ENCODE measurements around the gene DTHD1.

DTHD1 gene

DNA sequence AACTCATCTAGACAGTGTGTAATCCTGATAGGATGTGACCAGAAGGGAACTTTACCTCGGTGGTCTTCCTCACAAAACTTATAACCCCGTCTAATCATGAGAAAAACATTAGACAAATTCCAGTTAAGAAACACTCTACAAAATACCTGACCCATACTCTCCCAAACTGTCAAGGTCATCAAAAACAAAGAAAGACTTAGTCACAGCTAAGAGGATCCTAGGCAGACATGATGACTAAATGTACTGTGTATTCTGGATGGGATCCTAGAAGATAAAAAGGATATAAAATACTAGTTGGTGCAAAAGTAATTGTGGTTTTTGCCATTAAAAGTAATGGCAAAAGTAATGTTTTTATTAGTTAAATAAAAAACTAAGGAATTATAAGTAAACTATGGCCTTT, 81.6 kb downstream of the DTHD1 start:
- H3K4me3 ChIP-seq (ENCODE audit: low read depth, low read length), result no peak overlapping the region
- TF ChIP-seq, protein P1, sequence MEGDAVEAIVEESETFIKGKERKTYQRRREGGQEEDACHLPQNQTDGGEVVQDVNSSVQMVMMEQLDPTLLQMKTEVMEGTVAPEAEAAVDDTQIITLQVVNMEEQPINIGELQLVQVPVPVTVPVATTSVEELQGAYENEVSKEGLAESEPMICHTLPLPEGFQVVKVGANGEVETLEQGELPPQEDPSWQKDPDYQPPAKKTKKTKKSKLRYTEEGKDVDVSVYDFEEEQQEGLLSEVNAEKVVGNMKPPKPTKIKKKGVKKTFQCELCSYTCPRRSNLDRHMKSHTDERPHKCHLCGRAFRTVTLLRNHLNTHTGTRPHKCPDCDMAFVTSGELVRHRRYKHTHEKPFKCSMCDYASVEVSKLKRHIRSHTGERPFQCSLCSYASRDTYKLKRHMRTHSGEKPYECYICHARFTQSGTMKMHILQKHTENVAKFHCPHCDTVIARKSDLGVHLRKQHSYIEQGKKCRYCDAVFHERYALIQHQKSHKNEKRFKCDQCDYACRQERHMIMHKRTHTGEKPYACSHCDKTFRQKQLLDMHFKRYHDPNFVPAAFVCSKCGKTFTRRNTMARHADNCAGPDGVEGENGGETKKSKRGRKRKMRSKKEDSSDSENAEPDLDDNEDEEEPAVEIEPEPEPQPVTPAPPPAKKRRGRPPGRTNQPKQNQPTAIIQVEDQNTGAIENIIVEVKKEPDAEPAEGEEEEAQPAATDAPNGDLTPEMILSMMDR (IDR thresholded peaks at IDR 0.05; ENCODE audit: low read depth, low read length), result no peak

DNA sequence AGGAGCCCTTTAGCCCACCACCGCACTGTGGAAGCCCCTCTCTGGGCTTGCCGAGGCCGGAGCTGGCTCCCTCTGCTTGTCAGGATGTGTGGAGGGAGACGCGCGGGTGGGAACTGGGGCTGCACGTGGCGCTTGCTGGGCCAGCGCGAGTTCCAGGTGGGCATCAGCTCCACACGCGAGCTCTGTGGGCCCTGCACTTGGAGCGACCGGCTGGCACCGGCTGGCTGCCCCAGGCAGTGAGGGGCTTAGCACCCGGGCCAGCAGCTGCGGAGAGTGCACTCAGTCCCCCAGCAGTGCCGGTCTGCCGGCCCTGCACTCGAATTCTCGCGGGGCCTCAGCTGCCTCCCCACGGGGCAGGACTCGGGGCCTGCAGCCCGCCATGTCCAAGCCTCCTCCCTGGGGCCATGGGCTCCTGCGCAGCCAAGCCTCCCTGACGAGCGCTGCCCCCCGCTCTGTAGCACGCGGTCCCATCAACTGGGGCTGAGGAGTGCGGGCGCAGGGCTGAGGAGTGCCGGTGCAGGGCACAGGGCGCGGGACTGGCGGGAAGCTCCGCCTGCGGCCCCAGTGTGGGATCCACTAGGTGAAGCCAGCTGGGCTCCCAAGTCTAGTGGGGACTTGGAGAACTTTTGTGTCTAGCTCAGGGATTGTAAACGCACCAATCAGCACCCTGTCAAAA, 93.6 kb downstream of the DTHD1 start:
- TF ChIP-seq, protein P1 (IDR thresholded peaks at IDR 0.05; ENCODE audit: low read depth, low read length), result no peak
- H3K4me3 ChIP-seq (ENCODE audit: low read depth, low read length), result no peak overlapping the region

DNA sequence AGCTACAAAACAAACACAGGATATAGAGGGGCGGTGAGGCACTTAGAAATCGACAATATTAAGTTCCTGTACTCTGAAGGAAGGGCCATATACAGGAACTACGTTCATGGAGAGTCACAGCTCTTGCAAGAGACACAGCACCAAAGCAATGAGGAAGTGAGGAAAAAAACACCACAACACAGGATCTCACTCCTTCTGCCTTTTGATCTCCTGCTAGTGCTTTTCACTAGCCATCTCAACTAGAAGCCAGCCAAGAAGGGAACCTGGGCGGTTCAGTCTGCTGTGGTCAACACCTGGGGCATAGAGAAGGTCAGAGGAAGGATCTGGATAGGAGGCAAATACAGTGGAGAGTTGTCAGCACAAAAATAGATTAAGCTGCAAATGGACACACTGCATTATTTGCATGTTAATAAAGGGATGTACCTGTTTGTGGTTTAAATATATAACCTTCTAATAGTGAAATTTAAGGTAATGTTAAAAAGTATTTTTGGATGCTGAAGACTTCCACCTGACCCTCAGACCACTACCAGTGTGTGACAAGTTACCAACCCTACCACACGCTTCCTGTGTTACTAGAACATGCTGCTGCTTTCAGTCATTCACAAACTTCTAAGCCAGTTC, 104.6 kb downstream of the DTHD1 start:
- TF ChIP-seq, protein P1 (IDR thresholded peaks at IDR 0.05; ENCODE audit: low read depth, low read length), result no peak
- H3K4me3 ChIP-seq (ENCODE audit: low read depth, low read length), result no peak overlapping the region

DNA sequence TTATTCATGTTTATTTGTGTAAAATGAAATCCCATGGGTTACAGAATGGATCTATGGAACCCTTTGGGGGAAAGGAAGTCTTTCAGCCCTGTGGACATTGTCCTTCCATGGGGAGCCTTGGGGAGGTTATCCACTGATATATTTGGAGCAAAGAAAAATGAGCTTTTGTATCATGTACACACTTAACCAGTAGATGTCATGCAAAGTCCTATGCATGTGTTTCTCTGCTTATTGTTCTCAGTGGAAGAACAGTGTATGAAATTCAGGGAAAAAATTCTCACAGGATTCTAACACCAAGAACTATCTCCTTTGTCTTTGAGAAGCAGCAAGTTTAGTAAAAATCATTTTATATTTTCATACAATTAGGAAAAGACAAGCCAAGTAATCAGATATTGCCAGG, 105.3 kb downstream of the DTHD1 start:
- no peak overlapping the region for H3K4me3 ChIP-seq (ENCODE audit: low read depth, low read length)
- TF ChIP-seq, protein P1 (IDR thresholded peaks at IDR 0.05; ENCODE audit: low read depth, low read length), result no peak

DNA sequence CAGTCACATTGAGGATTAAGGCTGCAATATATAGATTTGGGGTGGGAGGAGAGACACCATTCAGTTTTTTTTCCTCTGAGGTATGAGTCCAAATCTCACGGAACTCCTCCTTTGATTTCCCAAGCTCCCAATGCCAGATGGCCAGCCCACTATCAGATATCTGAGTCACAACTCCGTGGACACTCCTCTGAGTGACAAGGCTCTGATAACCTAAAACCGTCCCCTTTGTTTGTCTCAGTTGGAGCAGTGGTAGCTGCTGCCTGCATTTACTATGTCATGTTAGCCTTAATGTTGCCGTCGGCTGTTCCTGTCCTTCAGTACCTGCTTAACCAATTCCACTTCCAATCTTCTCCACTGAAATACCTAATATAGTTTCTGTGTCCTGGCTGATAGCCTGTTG, 107.3 kb downstream of the DTHD1 start:
- H3K4me3 ChIP-seq (ENCODE audit: low read depth, low read length), result no peak overlapping the region
- TF ChIP-seq, protein P1 (IDR thresholded peaks at IDR 0.05; ENCODE audit: low read depth, low read length), result no peak

DNA sequence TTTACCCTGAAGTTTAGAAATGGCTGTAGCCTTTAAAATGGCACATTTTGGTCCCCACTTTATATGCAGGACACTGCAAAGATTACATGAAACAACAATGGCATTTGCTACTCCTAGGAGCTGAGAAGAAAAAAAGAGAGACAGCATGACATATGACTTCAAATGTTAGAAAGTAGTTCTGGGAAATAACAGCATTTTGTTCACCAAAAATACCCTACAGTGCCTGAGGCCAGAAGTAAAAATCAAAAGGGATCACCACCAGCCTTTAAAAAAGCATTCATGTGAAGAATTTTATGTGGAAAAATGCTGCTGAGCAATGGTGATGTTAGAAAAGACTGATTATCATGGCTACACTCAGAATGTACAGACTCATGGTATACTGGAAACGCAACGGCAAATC, 110.0 kb downstream of the DTHD1 start:
- no peak overlapping the region for H3K4me3 ChIP-seq (ENCODE audit: low read depth, low read length)
- TF ChIP-seq, protein P1 (IDR thresholded peaks at IDR 0.05; ENCODE audit: low read depth, low read length), result no peak

DNA sequence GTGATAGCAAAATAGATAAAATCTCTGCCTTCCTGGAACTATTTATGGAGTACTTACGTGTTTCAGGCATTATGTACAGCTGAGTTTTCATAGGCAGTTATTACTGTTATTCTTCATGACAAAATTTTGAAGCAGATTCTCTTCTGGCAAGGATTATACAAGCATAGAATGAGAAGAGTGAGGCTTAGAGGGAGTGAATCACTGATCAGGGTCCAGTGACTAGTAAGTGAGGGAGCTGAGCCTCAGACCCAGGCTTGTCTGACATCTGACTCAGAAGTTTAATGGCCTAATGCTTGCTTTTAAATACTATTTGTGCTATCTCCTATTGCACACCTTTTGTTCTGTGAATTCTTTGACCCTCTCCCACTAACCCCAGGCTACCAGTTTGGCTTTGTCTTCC, 110.6 kb downstream of the DTHD1 start:
- TF ChIP-seq, protein P1 (IDR thresholded peaks at IDR 0.05; ENCODE audit: low read depth, low read length), result no peak
- H3K4me3 ChIP-seq (ENCODE audit: low read depth, low read length), result no peak overlapping the region
